Hepatocyte (in vitro differentiated cells): ENCODE results near the gene SDHAF3. TPM values are rescaled to one million over a fixed set of nuclear protein-coding genes. Genes with fewer than 3 reads are reported as not detected.
"Not testable (repeated sequence)": the region's sequence is repeated elsewhere in the genome, so short reads cannot be mapped to it uniquely, and the experiment has no call there.

ENCODE experiments used
- DNase-seq: peaks from one replicate; pipeline ENCODE4 v3.0.0-alpha.2; 2016; ENCODE audit warnings: low spot score
- H2AFZ ChIP-seq: fragments of 200-600 bp; sonication (generic); 2 replicates; pipeline ENCODE4 v1.6.0; 2016; ENCODE audit warnings: antibody characterized with exemption, mild to moderate bottlenecking
- H3K27ac ChIP-seq: fragments of 200-600 bp; sonication (generic); 2 replicates; pipeline ENCODE4 v1.5.1; 2016; ENCODE audit warnings: mild to moderate bottlenecking
- H3K27me3 ChIP-seq: fragments of 200-600 bp; sonication (generic); 2 replicates; pipeline ENCODE4 v1.6.1; 2016
- H3K36me3 ChIP-seq: fragments of 200-600 bp; sonication (generic); replicated peaks from 2 replicates; pipeline ENCODE4 v1.5.1; 2016; ENCODE audit warnings: low read depth; ENCODE audit not compliant: insufficient read depth
- H3K4me1 ChIP-seq: fragments of 200-600 bp; sonication (generic); 2 replicates; pipeline ENCODE4 v1.5.1; 2016; ENCODE audit warnings: mild to moderate bottlenecking, moderate library complexity; ENCODE audit not compliant: insufficient read depth
- H3K4me2 ChIP-seq: fragments of 200-600 bp; sonication (generic); 2 replicates; pipeline ENCODE4 v1.6.0; 2016
- H3K4me3 ChIP-seq: fragments of 200-600 bp; sonication (generic); 2 replicates; pipeline ENCODE4 v1.5.1; 2016; ENCODE audit warnings: mild to moderate bottlenecking
- H3K79me2 ChIP-seq: fragments of 200-600 bp; sonication (generic); 2 replicates; pipeline ENCODE4 v1.6.0; 2017; ENCODE audit warnings: mild to moderate bottlenecking
- H3K9me2 ChIP-seq: fragments of 200-600 bp; sonication (generic); replicated peaks from 2 replicates; pipeline ENCODE4 v1.6.0; 2017; ENCODE audit warnings: mild to moderate bottlenecking; ENCODE audit not compliant: insufficient read depth
- H3K9me3 ChIP-seq: fragments of 200-600 bp; sonication (generic); 2 replicates; pipeline ENCODE4 v1.5.1; 2016; ENCODE audit warnings: low read depth, mild to moderate bottlenecking
- H4K20me1 ChIP-seq: fragments of 200-600 bp; sonication (generic); 2 replicates; pipeline ENCODE4 v1.6.0; 2016; ENCODE audit warnings: mild to moderate bottlenecking; ENCODE audit not compliant: insufficient read depth, poor library complexity, severe bottlenecking
- CTCF ChIP-seq: fragments of 200-600 bp; sonication (generic); IDR thresholded peaks from 2 replicates; pipeline ENCODE4 v1.5.1; 2016; ENCODE audit warnings: antibody characterized with exemption, mild to moderate bottlenecking; ENCODE audit not compliant: poor library complexity
- EZH2 ChIP-seq: fragments of 200-600 bp; sonication (generic); IDR thresholded peaks from 2 replicates; pipeline ENCODE4 v1.6.1; 2016; ENCODE audit warnings: antibody characterized with exemption, mild to moderate bottlenecking, borderline replicate concordance
- EZH2phosphoT487 ChIP-seq: fragments of 200-600 bp; sonication (generic); IDR thresholded peaks from one replicate; pipeline ENCODE4 v1.6.1; 2018; ENCODE audit warnings: antibody characterized with exemption, mild to moderate bottlenecking, low read depth, moderate library complexity; ENCODE audit not compliant: unreplicated experiment, severe bottlenecking
- WGBS: methylation state at CpG from one replicate; pipeline ENCODE4 v1.1.6; 2016; ENCODE audit warnings: low lambda C conversion rate; ENCODE audit errors: missing lambda C conversion rate; 5-methylcytosine and 5-hydroxymethylcytosine counted together
- polyA plus RNA-seq: library from polyadenylated mRNA; unstranded; fragments of >200 nt; fragmentation: Nextera tagmentation; extraction: Ambion mirVana; gene quantifications from 2 replicates; pipeline ENCODE4 v1.2.1, GENCODE V29; 2016
- total RNA-seq: library from RNA; depleted of rRNA; stranded (reverse); fragments of >200 nt; gene quantifications from 2 replicates; pipeline ENCODE4 v1.2.3, GENCODE V29; 2014

The SDHAF3 gene
- total RNA-seq (17.5 and 22.1 TPM in 2 replicates), polyA plus RNA-seq (19.2 and 20.1 TPM in 2 replicates)

- Histone ChIP-seq H3K79me2 (peaks cover 29% of the 10 kb centered on the region), H3K27me3 (no peaks in the 10 kb centered on the region), H4K20me1 (no peaks in the 10 kb centered on the region), H2AFZ (peak within 1 kb of the TSS; percentile 96), H3K27ac (peak within 1 kb of the TSS; percentile 91), H3K9me3 (no peaks in the 10 kb centered on the region), H3K36me3 (no peaks in the 10 kb centered on the region), H3K4me2 (peak within 1 kb of the TSS; percentile 88), H3K9me2 (no peaks in the 10 kb centered on the region), H3K4me3 (peak within 1 kb of the TSS; percentile 55), H3K4me1 (peaks cover 14% of the 10 kb centered on the region)
- 1% methylated on average over 57 of the region's 59 CpGs for WGBS
- peak; percentile 12 for TF ChIP-seq CTCF
- TF ChIP-seq EZH2phosphoT487 = no peak
- peak; percentile 99 for DNase-seq
Observed at GRCh38 chr7:97117372-97118188, at the start of gene SDHAF3. SDHAF3 (plus strand) TSS chr7:97117698; CDS start chr7:97117724, 26 bp downstream.

GRCh38 chr7:97072025-97072424 is 45.5 kb upstream of the SDHAF3 start:
- H3K4me1 ChIP-seq, H4K20me1 ChIP-seq: not testable (repeated sequence)
- WGBS = 78% methylated on average over 2 of the region's 2 CpGs

GRCh38 chr7:97075928-97076327 is 41.6 kb upstream of the SDHAF3 start:
- no peak overlapping the region for H2AFZ ChIP-seq
- no peaks in the 10 kb centered on the region for H3K9me2 ChIP-seq
- H3K79me2 ChIP-seq = no peaks in the 10 kb centered on the region
- WGBS = 75% methylated on average over 6 of the region's 7 CpGs
- TF ChIP-seq EZH2phosphoT487 (no peak), EZH2 (no peak), CTCF (no peak)
- no peaks in the 10 kb centered on the region for H3K36me3 ChIP-seq
- DNase-seq = no peak
- H3K27ac ChIP-seq = no peak overlapping the region
- no peaks in the 10 kb centered on the region for H3K27me3 ChIP-seq
- no peaks in the 10 kb centered on the region for H3K4me1 ChIP-seq
- H3K9me3 ChIP-seq = no peaks in the 10 kb centered on the region
- no peak overlapping the region for H3K4me2 ChIP-seq
- H4K20me1 ChIP-seq = no peaks in the 10 kb centered on the region
- H3K4me3 ChIP-seq = no peak overlapping the region

More at GRCh38 chr7:97072025-97072424, 45.5 kb upstream of the SDHAF3 start:
- not testable (repeated sequence) for H3K27ac ChIP-seq, H2AFZ ChIP-seq, H3K36me3 ChIP-seq, H3K79me2 ChIP-seq, H3K4me2 ChIP-seq, H3K9me2 ChIP-seq, H3K9me3 ChIP-seq, H3K27me3 ChIP-seq, DNase-seq, H3K4me3 ChIP-seq
